Head of caudate nucleus (tissue), 42 donors: Measurements from ENCODE around the gene RNF150.
A peak's percentile ranks its signal among the peaks of the same experiment; 100 is the strongest.

Experiments used
- DNase-seq, 42 donors: peaks; one replicate each; pipeline versions ENCODE4 v3.0.0 to v3.0.0-alpha.2; 2020 to 2021; ENCODE audit warnings: mixed read lengths in 7 of 42
- intact Hi-C: fragments of 100-400 bp; cut with DNase I; formaldehyde crosslinking; loops from one replicate; pipeline ENCODE4 v1.15.0; 2022

The RNF150 gene

DNA sequence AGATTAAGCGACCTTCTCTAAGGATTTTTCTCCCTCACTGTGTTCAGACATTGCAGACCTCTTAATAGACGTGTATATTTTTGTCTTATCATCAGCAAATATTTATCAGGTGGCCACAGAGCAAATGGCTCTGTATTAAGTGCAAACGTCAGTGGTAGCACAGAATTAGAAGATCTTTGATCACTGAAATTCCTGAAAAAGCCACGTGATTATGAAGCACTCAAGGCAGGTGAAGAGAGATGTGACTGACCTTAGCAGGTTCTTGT is 271.2 kb downstream of the RNF150 start:
- intact Hi-C loops: loop anchor here (5.0 kb wide), 1 partner anchor 270 kb away; the partner anchor contains the start of gene RNF150
- DNase-seq: no peak

DNA sequence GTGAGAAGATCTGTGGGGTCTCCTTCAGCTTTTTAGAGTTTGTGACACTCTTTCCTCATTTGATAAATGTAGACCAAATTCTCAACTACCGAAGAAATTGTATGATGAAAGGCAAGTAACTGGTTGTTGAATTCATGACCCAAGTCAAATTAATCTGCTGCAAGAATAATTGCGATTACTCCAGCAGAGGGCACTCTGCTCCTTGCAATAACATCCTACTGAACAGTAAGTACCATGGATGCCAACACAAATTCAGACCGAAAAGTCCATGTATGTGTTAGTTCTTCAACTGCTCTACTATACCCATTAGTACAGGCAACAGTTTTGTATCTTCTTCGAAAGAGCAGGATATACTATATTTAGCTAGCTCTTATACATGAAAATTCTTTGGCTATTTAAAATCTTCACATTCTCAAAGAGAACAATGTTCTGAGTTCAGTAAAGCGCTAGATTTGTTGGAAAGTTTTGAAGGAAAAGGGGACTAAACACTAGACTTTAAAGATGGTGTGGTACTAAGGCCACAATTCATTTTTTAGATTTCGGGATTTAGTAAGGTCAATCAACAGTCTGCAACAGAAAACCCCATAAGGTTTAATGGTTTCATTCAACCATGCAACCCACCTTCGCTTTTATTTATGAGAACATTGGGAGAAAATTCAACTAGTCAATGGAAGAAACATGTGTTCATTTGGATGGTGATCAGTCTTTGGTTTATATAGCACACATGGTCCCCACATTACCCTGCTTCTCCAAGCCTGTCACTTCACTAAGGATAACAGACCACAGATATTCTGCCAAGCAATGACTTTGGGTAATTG is 271.7 kb downstream of the RNF150 start:
- intact Hi-C loops: loop anchor here (5.0 kb wide), 1 partner anchor 271 kb away; the partner anchor contains the start of gene RNF150
- peak in 39 of 42 donors; percentile 10 to 90 (median 72) for DNase-seq

DNA sequence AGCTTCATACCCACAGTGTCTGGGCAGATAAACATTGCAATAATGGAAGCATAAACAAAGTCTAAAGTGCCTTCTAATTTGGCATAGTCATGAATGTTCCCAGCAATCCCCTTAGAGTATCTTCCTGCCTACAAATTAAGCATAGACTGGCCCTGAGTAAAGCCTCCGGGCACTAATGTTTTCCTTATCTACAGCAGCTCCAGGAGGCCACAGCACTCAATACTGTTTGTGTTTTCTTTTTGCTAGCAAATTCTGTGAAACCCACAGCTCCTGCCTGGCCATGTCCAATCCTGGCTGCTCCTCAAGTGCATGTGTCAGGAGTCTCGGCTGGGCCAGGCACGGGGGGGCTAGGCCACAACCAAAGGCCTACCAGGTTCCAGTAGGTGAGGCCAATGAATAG is 274.4 kb downstream of the RNF150 start:
- no peak for DNase-seq
- intact Hi-C loops: loop anchor here (10.0 kb wide), 1 partner anchor 494 kb away; no protein-coding TSS in a partner anchor

DNA sequence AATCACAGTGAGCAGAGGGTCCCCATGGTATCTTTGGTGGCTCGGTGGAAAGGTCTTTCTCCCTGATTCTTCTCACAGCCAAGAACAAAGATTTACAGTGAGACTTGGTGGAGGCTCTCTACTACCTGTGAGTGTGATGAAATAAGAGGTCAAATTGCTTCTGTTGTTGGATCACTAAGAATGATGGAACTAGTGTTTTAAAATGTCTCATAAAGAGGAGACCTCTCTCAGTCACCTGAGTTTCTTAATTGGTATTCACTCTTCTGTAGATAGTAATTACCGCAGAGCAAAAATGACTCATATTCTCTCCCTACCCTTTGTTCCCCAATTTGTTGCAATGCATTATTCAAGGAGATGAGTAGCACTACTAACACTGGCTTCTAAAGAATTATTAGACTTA is 276.2 kb downstream of the RNF150 start:
- intact Hi-C loops: loop anchor here (10.0 kb wide), 1 partner anchor 492 kb away; no protein-coding TSS in a partner anchor
- DNase-seq: no peak

DNA sequence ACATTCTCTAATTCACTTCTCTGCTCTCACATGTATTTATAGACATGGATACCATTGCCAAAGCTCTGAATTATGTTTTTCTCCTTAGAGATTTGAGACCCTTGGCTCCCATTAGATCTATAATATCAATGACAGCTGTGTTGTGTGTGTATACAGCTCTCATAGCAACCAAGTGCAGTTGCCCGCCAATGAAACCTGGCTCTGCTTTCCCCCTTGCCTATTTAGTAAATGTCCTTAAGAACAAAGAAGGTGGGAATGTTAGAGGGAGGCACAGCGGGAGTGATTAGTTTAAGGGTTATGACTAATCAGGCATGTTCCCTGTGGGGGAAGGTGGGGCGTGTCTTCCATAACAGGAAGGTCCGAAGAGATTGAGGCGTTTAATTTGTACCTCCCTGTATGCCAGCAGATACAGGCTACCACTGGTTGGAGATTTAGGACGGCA is 276.6 kb downstream of the RNF150 start:
- peak in 37 of 42 donors; percentile 5 to 78 (median 33) for DNase-seq
- intact Hi-C loops: loop anchor here (10.0 kb wide), 1 partner anchor 492 kb away; no protein-coding TSS in a partner anchor

DNA sequence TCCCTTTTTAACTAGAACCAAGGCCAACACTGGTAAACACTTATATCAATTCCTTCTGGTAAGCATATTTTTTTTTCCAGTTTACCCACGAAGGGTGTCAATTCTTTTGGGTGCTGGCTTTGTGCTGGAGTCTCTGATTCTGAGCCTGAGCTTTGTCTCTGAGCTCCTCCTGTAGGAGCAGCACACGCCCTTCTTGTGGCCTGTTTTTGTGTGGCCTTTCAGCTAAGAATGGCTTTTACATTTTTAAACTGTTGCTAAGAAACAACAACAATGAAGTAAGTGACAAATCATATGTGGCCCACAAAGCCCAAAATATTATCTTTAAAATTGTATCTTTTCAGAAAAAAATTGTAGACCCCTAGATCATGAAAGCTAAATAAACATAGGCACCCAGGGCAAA is 279.1 kb downstream of the RNF150 start:
- no peak for DNase-seq
- intact Hi-C loops: loop anchor here (10.0 kb wide), 1 partner anchor 489 kb away; no protein-coding TSS in a partner anchor

DNA sequence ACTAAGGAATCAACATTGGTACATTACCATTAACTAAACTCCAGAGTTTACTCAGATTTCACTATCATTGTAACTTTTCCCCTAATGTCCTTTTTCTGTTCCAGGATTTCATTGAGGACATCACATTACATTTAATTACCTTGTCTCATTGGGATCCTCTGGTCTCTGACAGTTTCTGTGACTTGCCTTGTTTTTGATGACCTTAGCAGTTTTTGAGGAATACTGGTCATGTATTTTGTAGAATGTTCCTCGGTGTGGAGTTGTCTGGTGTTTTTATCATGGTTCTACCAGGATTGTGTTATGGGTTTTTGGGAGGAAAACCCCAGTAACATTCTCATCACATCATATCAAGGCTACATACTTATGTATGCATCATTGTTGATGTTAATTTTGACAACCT is 281.5 kb downstream of the RNF150 start:
- DNase-seq: no peak
- intact Hi-C loops: loop anchor here (10.0 kb wide), 1 partner anchor 487 kb away; no protein-coding TSS in a partner anchor

DNA sequence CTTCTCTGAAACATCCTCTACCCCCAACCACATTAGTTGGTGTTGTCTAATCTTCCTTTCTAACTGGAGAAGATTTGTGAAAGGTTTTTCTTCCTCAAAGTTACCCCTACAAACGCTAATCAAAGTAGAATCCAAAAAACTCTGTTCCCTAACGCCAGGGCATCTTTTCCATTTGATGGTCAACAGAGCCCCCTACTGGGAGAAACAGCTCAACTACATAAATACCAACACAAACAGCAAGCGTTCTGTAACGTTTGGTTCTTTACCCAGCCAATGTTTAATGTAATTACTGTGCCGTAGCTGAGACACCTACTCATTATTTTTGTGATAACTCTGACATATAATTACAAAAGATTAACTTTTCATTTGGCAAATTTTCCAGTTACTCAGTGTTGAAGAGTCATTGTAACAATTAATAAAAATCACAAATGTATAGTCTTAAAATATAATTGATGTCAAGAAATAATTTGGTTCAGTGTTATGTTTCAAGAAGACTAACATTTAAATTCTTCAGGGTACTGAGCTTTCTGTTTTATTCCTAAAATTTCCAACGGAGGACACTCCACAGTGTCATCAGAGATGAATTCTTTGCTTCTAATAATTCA is 282.1 kb downstream of the RNF150 start:
- peak in 25 of 42 donors; percentile 9 to 80 (median 54) for DNase-seq
- intact Hi-C loops: loop anchor here (10.0 kb wide), 1 partner anchor 486 kb away; no protein-coding TSS in a partner anchor

DNA sequence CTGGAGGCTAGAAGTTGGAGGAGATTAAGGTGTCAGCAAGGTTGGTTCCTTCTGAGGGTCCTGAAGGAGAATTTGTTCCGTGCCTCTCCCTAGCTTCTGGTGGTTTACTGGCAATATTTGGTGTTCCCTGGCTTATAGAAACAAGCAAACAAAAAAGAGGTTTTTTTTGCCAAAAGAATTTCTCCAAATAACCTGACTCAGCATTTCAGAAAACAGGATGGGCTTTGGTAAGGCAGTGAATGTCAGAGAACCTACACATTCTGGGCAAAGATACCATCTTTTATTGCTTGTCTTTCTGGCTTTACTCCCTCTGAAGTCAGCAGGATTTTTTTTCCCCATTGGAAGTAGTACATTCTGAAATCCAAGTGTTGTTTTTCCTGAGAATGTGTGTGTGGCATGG is 283.7 kb downstream of the RNF150 start:
- no peak for DNase-seq
- intact Hi-C loops: no loop called here

DNA sequence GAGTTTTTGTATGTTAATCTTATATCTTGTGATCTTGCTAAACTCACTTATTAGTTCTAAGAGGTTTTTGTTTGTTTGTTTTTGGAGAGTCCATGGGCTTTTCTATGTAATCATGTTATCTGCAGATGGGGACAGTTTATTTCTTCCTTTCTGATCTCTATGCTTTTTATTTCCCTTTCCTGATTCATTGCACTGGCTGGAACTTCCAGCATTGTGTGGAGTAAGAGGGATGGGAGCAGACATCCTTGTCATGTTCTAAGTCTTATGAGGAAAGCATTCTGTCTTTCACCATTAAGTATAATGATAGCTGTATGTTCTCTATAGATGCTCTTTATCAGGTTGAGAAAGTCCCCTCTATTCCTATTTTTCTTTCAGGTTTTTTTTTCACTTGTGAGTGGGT is 286.5 kb downstream of the RNF150 start:
- intact Hi-C loops: no loop called here
- no peak for DNase-seq

DNA sequence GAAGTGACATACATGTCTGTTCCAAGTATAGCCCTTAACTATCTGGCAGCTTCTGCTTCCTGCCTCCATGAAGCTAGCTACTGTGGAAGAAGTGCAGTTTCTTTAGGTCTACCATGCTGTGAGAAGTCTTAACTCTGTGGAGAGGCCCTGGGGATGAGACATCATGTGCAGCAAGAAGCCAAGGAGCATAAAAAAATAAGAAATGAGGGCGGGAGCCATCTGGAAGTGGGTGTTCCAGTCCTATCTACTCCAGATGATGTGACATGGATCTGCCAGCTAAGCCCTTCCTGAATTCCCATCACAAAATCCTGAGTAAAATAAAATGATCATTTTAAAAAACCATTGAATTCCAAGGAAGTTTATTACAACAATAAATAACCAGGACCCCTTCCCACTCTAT is 289.2 kb downstream of the RNF150 start:
- DNase-seq: no peak
- intact Hi-C loops: no loop called here

DNA sequence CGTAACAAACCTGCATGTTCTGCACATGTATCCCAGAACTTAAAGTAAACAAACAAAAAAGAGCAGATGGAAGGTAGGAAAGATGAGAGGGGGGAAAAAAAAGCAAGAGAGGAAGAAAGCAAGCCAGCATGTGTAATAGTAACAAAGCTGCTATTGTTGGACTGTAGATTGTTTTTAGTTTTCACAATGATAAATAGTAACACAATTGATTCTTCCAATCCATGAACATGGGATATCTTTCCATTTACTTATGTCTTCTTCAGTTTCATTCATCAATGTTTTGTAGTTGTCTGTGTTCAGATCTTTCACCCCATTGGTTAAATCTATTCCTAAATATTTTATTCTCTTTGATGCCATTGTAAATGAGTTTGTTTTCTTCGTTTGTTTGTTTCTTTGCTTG is 292.1 kb downstream of the RNF150 start:
- no peak for DNase-seq
- intact Hi-C loops: no loop called here

DNA sequence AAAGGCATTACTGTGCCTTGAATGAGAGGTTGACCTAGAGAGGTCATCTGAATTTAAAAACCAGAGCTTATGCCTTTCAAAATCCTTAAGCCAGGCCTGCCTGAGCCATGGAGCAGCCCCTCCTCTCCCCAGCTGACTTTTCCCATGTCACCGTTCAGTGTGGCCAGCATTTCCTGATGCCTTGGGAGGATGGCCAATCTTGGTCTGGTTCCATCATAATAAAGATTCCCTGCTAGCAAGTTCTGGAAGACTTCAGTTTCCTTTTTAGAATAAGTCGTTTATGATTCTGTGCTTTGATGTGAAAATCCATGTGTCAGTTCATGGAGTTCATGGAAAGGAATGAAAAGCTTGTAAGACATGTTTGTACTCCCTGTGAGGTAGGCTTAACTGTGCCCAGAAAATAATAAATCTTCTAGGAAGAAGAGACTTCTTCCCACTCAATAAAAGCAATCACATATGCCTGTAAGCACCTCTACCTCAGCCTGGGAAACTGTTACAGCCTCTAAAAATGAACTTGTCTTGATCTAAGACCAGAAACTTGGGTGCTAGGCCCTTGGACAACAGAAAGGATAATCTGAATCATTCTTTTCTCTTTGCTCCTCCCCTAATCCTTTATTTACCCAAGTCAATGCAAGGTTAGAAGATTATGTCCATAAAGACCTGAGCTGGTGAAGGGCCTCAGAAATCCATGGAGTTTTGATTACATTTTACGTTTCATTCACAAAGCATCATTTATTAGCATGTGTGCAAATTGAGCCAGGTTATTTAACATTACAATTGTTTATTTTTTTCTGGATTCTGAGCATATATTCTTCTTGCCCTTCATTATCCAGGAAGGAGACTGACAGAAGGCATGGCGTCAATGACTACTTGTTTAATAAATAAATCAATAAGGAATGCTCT is 293.1 kb downstream of the RNF150 start:
- DNase-seq: no peak
- intact Hi-C loops: no loop called here

DNA sequence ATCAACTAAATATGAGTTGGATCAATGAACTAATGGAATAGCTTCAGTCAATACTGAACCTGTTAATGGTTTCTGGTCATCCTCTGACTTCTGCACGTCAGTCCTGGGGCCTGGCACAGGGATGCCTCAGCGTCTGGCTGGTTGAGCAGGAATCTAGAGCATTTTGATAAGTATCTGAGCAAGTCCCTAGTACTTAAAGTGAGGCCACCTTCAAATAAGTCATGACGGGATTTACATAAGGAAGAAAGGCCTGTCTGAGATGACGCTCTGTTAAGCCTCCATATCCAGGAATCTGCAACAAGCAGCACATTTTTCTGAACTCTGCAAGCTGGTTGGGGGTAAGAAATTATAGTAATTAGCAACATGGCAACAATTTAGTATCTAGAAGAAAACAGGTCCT is 293.9 kb downstream of the RNF150 start:
- no peak for DNase-seq
- intact Hi-C loops: no loop called here

DNA sequence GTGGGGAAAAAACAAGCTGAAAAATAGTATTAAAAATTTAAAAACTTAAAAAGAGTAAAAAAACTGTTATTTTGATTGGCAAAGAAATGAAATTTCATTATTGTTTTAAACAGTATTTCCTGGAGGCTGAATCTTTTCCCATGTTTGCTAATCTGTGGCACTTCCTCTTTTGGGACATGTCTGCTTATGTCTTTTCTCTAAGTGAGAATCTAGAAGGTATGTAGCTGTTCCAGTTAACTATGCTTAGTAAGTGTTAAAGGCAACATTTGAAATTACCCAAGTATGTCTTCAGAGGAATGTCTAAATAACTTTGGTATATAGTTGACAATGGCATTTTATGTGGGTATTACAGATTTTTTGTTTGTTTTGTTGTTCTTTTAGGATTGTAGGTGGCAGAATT is 295.5 kb downstream of the RNF150 start:
- intact Hi-C loops: no loop called here

DNA sequence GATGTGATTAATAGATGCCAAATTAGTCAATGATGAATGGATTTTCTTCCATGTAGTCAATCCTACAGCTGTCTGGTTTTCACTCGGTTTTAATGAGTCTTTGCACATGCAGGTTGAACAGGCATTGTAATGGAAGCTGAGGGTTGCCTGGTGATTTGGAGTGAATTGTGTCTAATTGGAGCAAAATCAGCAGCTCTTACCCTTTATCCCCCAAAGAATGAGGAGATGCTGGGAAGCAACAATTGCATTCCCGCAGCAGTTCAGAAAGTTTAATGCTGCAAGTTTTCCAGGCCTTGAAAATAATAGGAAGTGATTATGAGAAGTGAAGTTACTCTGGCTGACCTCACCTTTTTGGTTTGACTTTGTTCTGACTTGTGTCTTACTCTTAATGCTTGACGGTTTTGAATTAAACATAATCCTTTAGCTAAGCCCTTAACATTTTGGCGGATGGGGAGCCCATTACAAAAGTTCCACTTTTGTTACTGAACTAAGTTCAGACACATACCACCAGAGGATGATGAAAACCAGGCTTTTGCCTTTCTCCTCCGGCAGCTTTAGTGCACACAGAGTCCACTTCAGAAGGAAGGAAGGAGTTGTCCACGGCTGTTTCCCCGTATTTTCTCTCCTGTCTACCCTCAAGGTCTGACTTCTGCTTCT is 298.3 kb downstream of the RNF150 start:
- peak in 1 of 42 donors; percentile 5 for DNase-seq
- intact Hi-C loops: no loop called here

More for the DNA sequence above, 295.5 kb downstream of the RNF150 start:
- no peak for DNase-seq

DNA sequence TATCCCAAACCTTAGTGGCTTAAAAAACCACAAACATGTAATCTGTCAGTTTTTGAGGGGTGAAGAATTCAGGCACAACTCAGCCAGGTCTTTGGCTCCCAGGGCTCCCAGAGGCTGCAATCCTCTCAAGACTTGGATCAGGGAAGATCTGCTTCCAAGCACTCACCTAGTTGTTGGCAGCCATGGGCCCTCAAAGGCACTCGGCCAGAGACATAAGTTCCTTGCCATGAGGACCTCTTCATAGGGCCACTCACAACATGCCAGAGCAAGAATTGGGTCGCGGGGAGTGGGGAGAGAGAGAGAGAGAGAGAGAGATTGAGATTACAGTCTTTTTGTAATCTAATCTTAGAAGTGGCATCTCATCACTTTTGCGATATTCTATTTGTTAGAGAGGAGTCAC is 300.0 kb downstream of the RNF150 start:
- intact Hi-C loops: no loop called here
- no peak for DNase-seq

DNA sequence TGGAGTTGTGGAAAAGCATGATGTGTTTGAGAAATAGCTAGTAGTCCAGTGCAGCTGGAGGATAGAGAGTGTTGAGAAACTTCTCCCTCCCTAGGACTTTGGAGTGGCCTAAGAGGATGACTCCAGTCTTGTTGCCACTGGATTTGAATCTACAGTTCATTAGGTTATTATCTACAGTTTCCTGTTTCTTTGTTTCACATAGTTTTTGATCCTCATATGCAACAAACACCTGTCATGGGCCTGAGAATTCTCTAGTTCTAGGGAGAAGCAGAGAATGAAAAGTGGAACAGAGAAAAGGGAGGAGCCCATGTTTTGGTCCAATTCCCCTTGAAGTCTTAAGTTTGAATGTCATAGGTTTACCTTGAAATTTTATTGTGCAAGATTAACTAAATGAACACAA is 303.4 kb downstream of the RNF150 start:
- no peak for DNase-seq
- intact Hi-C loops: no loop called here

DNA sequence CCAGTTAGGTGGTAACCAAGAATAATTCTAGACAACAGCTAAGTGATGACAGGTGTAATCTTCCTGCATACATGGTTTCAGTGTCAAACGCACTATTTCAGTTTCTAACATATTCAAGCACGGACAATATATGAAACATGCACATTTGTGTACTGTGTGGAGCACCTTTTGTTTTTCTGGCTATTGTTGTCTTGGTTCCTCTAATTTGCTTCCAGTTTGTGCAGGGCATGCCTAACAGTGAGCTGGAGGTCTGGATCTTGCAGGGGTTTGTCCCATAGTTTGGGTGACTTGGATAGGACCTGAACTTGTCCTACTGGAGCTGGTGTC is 306.6 kb downstream of the RNF150 start:
- no peak for DNase-seq
- intact Hi-C loops: no loop called here
